PC-3 (cell line): ENCODE measurements around the gene NR1I3. TPM values are rescaled to one million over a fixed set of nuclear protein-coding genes. Genes with fewer than 3 reads are reported as not detected.
A peak's percentile ranks its signal among the peaks of the same experiment; 100 is the strongest.

Experiments used
- ATAC-seq: fragments of 200-7000 bp; cut with Tn5 transposase; 2 replicates; pipeline ENCODE4 v1.9.1; 2020; ENCODE audit warnings: mild to moderate bottlenecking, moderate library complexity
- BruUV-seq: library from RNA; stranded (reverse); fragments of 400-500 nt; replicated peaks from 2 replicates; lab custom pipeline; 2021; lab: Mats Ljungman, UMichigan
- CTCF ChIA-PET: fragments of 300-600 bp; sonication (Branson Sonifier 250); formaldehyde crosslinking; loops from one replicate; lab custom pipeline; 2022; ENCODE audit warnings: antibody characterized with exemption; lab: Charles Lee
- POLR2A ChIA-PET: fragments of 300-600 bp; sonication (Branson Sonifier 250); formaldehyde crosslinking; loops from one replicate; lab custom pipeline; 2022; ENCODE audit warnings: antibody characterized with exemption; ENCODE audit not compliant: unreplicated experiment; lab: Charles Lee
- DNase-seq: peaks from one replicate; pipeline ENCODE4 v3.0.0-alpha.2; 2015
- H2AFZ ChIP-seq: fragments of 300-600 bp; sonication (generic); 2 replicates; pipeline ENCODE4 v1.6.0; 2016; ENCODE audit warnings: antibody characterized with exemption, low read length
- H3F3A ChIP-seq: fragments of 300-600 bp; sonication (generic); one replicate; pipeline ENCODE4 v1.6.0; 2017; ENCODE audit warnings: antibody characterized with exemption, low read length, control low read depth, mild to moderate bottlenecking; ENCODE audit not compliant: unreplicated experiment
- H3K27ac ChIP-seq: fragments of 300-600 bp; sonication (generic); 2 replicates; pipeline ENCODE4 v1.5.1; 2016; ENCODE audit warnings: mild to moderate bottlenecking, low read length
- H3K27me3 ChIP-seq: fragments of 300-600 bp; sonication (generic); 2 replicates; pipeline ENCODE4 v1.6.1; 2016; ENCODE audit warnings: low read length, mixed read lengths
- H3K36me3 ChIP-seq: fragments of 300-600 bp; sonication (generic); 2 replicates; pipeline ENCODE4 v1.6.1; 2016; ENCODE audit warnings: low read depth, mixed run types, low read length, mixed read lengths
- H3K4me1 ChIP-seq: fragments of 300-600 bp; sonication (generic); 2 replicates; pipeline ENCODE4 v1.5.1; 2016; ENCODE audit warnings: low read length; ENCODE audit not compliant: insufficient read depth
- H3K4me2 ChIP-seq: fragments of 300-600 bp; sonication (generic); 2 replicates; pipeline ENCODE4 v1.6.0; 2016; ENCODE audit warnings: low read length
- H3K4me3 ChIP-seq: fragments of 300-600 bp; sonication (generic); 2 replicates; pipeline ENCODE4 v1.5.1; 2016; ENCODE audit warnings: mild to moderate bottlenecking, low read length, mixed read lengths
- H3K79me2 ChIP-seq: fragments of 300-600 bp; sonication (generic); 2 replicates; pipeline ENCODE4 v1.6.1; 2017; ENCODE audit warnings: low read length, mixed read lengths
- H3K9ac ChIP-seq: fragments of 300-600 bp; sonication (generic); 2 replicates; pipeline ENCODE4 v1.6.0; 2016; ENCODE audit warnings: mild to moderate bottlenecking, low read length
- H3K9me2 ChIP-seq: fragments of 300-600 bp; sonication (generic); replicated peaks from 2 replicates; pipeline ENCODE4 v1.6.1; 2016; ENCODE audit warnings: mixed run types, low read length, mixed read lengths
- H3K9me3 ChIP-seq: fragments of 300-600 bp; sonication (generic); 2 replicates; pipeline ENCODE4 v1.6.1; 2016; ENCODE audit warnings: low read length, mixed read lengths
- H4K20me1 ChIP-seq: fragments of 300-600 bp; sonication (generic); 2 replicates; pipeline ENCODE4 v1.6.1; 2016; ENCODE audit warnings: low read length, mixed read lengths
- CTCF ChIP-seq: fragments of 300-600 bp; sonication (generic); conservative IDR thresholded peaks from 2 replicates; pipeline ENCODE4 v1.5.1; 2017; ENCODE audit warnings: antibody characterized with exemption, low read depth, mild to moderate bottlenecking, low read length
- EZH2 ChIP-seq: fragments of 300-600 bp; sonication (generic); IDR thresholded peaks from one replicate; pipeline ENCODE4 v1.6.1; 2017; ENCODE audit warnings: antibody characterized with exemption, mild to moderate bottlenecking, low read length; ENCODE audit not compliant: unreplicated experiment
- EZH2phosphoT487 ChIP-seq: fragments of 300-600 bp; sonication (generic); IDR thresholded peaks from 2 replicates; pipeline ENCODE4 v1.6.1; 2018; ENCODE audit warnings: mild to moderate bottlenecking, antibody characterized with exemption, low read length, borderline replicate concordance
- intact Hi-C: fragments of 100-400 bp; cut with micrococcal nuclease; formaldehyde crosslinking; loops from 2 replicates; pipeline ENCODE4 v1.9.0; 2023
- total RNA-seq: library from RNA; depleted of rRNA; stranded (reverse); fragments of >200 nt; gene quantifications from 2 replicates; pipeline ENCODE4 v1.2.3, GENCODE V29; 2014

NR1I3 gene
- total RNA-seq, 1 experiment from 2014 or later = not detected

DNA sequence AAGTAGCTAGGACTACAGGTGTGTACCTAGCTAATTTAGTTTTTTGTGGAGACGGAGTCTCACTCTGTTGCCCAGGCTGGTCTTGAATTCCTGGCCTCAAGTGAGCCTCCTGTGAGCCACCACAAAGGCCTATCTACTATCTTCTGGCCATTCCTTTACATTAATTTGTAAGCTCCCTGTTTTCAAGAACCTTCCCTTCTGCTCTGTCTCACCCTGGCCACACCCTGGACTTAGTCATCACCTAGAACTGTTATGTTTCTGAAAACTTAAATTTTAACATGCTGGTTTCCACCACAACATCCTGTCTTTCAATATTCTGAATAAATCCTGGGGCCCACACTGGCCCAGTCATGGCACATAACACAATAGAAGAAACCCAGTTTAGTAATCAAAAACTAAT, 55.8 kb downstream of the NR1I3 start:
- Histone ChIP-seq H2AFZ (peak overlapping the region; percentile 42), H3K4me2 (peak overlapping the region; percentile 18)
- POLR2A ChIA-PET = interaction anchor here (0.5 to 1.0 kb wide), 4 partner anchors 10 to 230 kb away, joined by 3 to 12 read pairs (median 3); no protein-coding TSS in a partner anchor

GRCh38 chr1:161180639-161181038, 57.4 kb downstream of the NR1I3 start:
- H3K36me3 ChIP-seq = no peaks in the 10 kb centered on the region
- intact Hi-C loops = loop anchor here (10.0 kb wide), 1 partner anchor 564 kb away; the partner anchor contains the start of gene DUSP12
- TF ChIP-seq EZH2 (no peak), CTCF (peak; percentile 74), EZH2phosphoT487 (no peak)
- POLR2A ChIA-PET = no interaction called here
- no peak overlapping the region for H3K4me3 ChIP-seq
- CTCF ChIA-PET = interaction anchor here (0.6 kb wide), 1 partner anchor 612 kb away, joined by 3 read pairs; no protein-coding TSS in a partner anchor
- no peaks in the 10 kb centered on the region for H3K9me3 ChIP-seq
- no peak overlapping the region for H3K27ac ChIP-seq
- H3K4me2 ChIP-seq = no peak overlapping the region
- H3K9ac ChIP-seq = no peak overlapping the region
- H3F3A ChIP-seq = no peaks in the 10 kb centered on the region
- ATAC-seq (no peak), DNase-seq (peak; percentile 57)
- no peaks in the 10 kb centered on the region for H3K27me3 ChIP-seq
- no TSS peak for BruUV-seq
- H2AFZ ChIP-seq = no peak overlapping the region
- no peaks in the 10 kb centered on the region for H3K9me2 ChIP-seq
- peaks cover 32% of the 10 kb centered on the region for H3K4me1 ChIP-seq
- no peaks in the 10 kb centered on the region for H4K20me1 ChIP-seq
- peaks cover 16% of the 10 kb centered on the region for H3K79me2 ChIP-seq

More for the DNA sequence above, 55.8 kb downstream of the NR1I3 start:
- Histone ChIP-seq H3K4me1 (peaks cover 22% of the 10 kb centered on the region), H3K9me3 (no peaks in the 10 kb centered on the region), H4K20me1 (no peaks in the 10 kb centered on the region), H3K4me3 (no peak overlapping the region), H3K36me3 (no peaks in the 10 kb centered on the region), H3K27me3 (no peaks in the 10 kb centered on the region), H3K27ac (peak overlapping the region; percentile 54), H3F3A (no peaks in the 10 kb centered on the region), H3K9me2 (no peaks in the 10 kb centered on the region), H3K79me2 (peaks cover under 1% of the 10 kb centered on the region), H3K9ac (no peak overlapping the region)
- peak; percentile 78 for ATAC-seq
- DNase-seq = peak; percentile 77
- no peak for TF ChIP-seq EZH2phosphoT487
- TF ChIP-seq EZH2 = no peak
- TF ChIP-seq CTCF = no peak
- intact Hi-C loops = loop anchor here (10.0 kb wide), 1 partner anchor 563 kb away; the partner anchor contains the start of gene DUSP12
- no TSS peak for BruUV-seq
- CTCF ChIA-PET = interaction anchor here (0.6 to 1.5 kb wide), 4 partner anchors 9 to 200 kb away, joined by 3 to 11 read pairs (median 3); partner anchors contain the start of genes NDUFS2 and TOMM40L

GRCh38 chr1:161179698-161180097, 58.3 kb downstream of the NR1I3 start:
- Histone ChIP-seq H4K20me1 (no peaks in the 10 kb centered on the region), H3K27ac (no peak overlapping the region), H2AFZ (no peak overlapping the region), H3F3A (no peaks in the 10 kb centered on the region), H3K9me3 (no peaks in the 10 kb centered on the region), H3K4me3 (no peak overlapping the region), H3K79me2 (peaks cover 19% of the 10 kb centered on the region), H3K4me2 (no peak overlapping the region), H3K36me3 (peaks cover 7% of the 10 kb centered on the region; the same call in 1 of the 2 replicates), H3K9ac (no peak overlapping the region), H3K27me3 (no peaks in the 10 kb centered on the region), H3K4me1 (peaks cover 33% of the 10 kb centered on the region), H3K9me2 (no peaks in the 10 kb centered on the region)
- TF ChIP-seq CTCF (no peak), EZH2 (no peak)
- intact Hi-C loops = loop anchor here (10.0 kb wide), 1 partner anchor 565 kb away; the partner anchor contains the start of gene DUSP12
- no TSS peak for BruUV-seq
- ATAC-seq = no peak
- ChIA-PET POLR2A (no interaction called here), CTCF (interaction anchor here (0.5 kb wide), 1 partner anchor 10 kb away, joined by 3 read pairs; no protein-coding TSS in a partner anchor)
- no peak for DNase-seq
